ENCODE results near the gene OXSM. TPM values are rescaled to one million over a fixed set of nuclear protein-coding genes. Genes with fewer than 3 reads are reported as not detected.

The OXSM gene
- total RNA-seq, 2 experiments from 2014 or later: 18.8 to 20.9 TPM

- ChIA-PET CTCF (no interaction called here), POLR2A (no interaction called here)
- H3K4me3 Mint-ChIP-seq: no peak overlapping the region
- DNase-seq: no peak
- H3K27me3 Mint-ChIP-seq: peaks cover 2% of the 10 kb centered on the region
- H3K27ac Mint-ChIP-seq: no peak overlapping the region
- H3K4me1 Mint-ChIP-seq (ENCODE audit: low read depth): peaks cover 4% of the 10 kb centered on the region
- TF ChIP-seq CTCF (IDR thresholded peaks at IDR 0.05): no peak
- intact Hi-C loops (cut with micrococcal nuclease): no loop called here
- no peaks in the 10 kb centered on the region for H3K9me3 Mint-ChIP-seq
- no peaks in the 10 kb centered on the region for H3K36me3 Mint-ChIP-seq (ENCODE audit: low read depth)
- no peak for ATAC-seq
These were observed 22.8 kb downstream of the OXSM start for GRCh38 chr3:25812644-25813043.

- intact Hi-C loops (cut with micrococcal nuclease): no loop called here
- ATAC-seq (peak; percentile 60), DNase-seq (no peak)
- no peaks in the 10 kb centered on the region for H3K36me3 Mint-ChIP-seq (ENCODE audit: low read depth)
- no peaks in the 10 kb centered on the region for H3K9me3 Mint-ChIP-seq
- no peak for TF ChIP-seq CTCF (IDR thresholded peaks at IDR 0.05)
- ChIA-PET CTCF (no interaction called here), POLR2A (no interaction called here)
- H3K4me3 Mint-ChIP-seq: no peak overlapping the region
- H3K27me3 Mint-ChIP-seq: peaks cover 2% of the 10 kb centered on the region
- no peak overlapping the region for H3K27ac Mint-ChIP-seq
- peaks cover 4% of the 10 kb centered on the region for H3K4me1 Mint-ChIP-seq (ENCODE audit: low read depth)
These were observed 27.2 kb downstream of the OXSM start for GRCh38 chr3:25817107-25817506.

- Mint-ChIP-seq H3K27ac (no peak overlapping the region), H3K27me3 (peaks cover 2% of the 10 kb centered on the region), H3K36me3 (ENCODE audit: low read depth) (no peaks in the 10 kb centered on the region), H3K9me3 (no peaks in the 10 kb centered on the region), H3K4me1 (ENCODE audit: low read depth) (peaks cover 4% of the 10 kb centered on the region), H3K4me3 (no peak overlapping the region)
- DNase-seq: no peak
- no peak for TF ChIP-seq CTCF (IDR thresholded peaks at IDR 0.05)
- ATAC-seq: peak; percentile 27
- intact Hi-C loops (cut with micrococcal nuclease): no loop called here
- POLR2A ChIA-PET: no interaction called here
- CTCF ChIA-PET: no interaction called here
These were observed 27.7 kb downstream of the OXSM start for GRCh38 chr3:25817638-25818037.

DNA sequence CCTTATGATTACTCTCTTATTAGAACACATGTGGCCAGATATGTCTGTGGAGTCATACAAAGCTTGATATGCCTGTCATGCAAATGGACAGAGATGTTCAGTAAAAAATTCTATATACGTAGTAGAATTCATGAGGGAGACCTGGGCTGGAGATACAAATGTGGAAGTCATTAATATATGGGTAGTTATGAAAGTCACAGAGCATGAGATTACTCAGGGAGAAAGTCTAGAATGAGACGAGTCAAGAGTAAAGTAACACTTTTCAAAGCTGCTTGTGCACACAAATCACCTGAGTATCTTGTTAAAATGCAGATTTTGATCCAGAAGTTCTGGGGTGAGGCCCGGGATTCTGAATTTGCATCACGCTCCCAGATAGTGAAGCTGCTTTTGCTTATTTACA lies 28.4 kb downstream of the OXSM start:
- Mint-ChIP-seq H3K36me3 (ENCODE audit: low read depth) (no peaks in the 10 kb centered on the region), H3K4me1 (ENCODE audit: low read depth) (peaks cover 4% of the 10 kb centered on the region), H3K27ac (no peak overlapping the region), H3K9me3 (no peaks in the 10 kb centered on the region), H3K4me3 (no peak overlapping the region), H3K27me3 (peaks cover 2% of the 10 kb centered on the region)
- ATAC-seq (no peak), DNase-seq (no peak)
- no peak for TF ChIP-seq CTCF (IDR thresholded peaks at IDR 0.05)
- CTCF ChIA-PET: no interaction called here
- intact Hi-C loops (cut with micrococcal nuclease): no loop called here
- POLR2A ChIA-PET: no interaction called here

GRCh38 chr3:25820366-25820765 lies 30.5 kb downstream of the OXSM start:
- peak; percentile 20 for ATAC-seq
- H3K36me3 Mint-ChIP-seq (ENCODE audit: low read depth): no peaks in the 10 kb centered on the region
- TF ChIP-seq CTCF (IDR thresholded peaks at IDR 0.05): no peak
- no peak overlapping the region for H3K4me3 Mint-ChIP-seq
- no peaks in the 10 kb centered on the region for H3K9me3 Mint-ChIP-seq
- H3K27ac Mint-ChIP-seq: no peak overlapping the region
- no peak for DNase-seq
- intact Hi-C loops (cut with micrococcal nuclease): no loop called here
- H3K27me3 Mint-ChIP-seq: peaks cover under 1% of the 10 kb centered on the region
- ChIA-PET CTCF (no interaction called here), POLR2A (no interaction called here)
- peaks cover 4% of the 10 kb centered on the region for H3K4me1 Mint-ChIP-seq (ENCODE audit: low read depth)

Measured in activated CD8-positive, alpha-beta T cell treated with anti-CD3 and anti-CD28 coated beads for 36 hours (primary cell).